ENCODE measurements around the gene FADS1.

- no peak for TF ChIP-seq GTF2I (CRISPR knock-in tag; conservative IDR thresholded peaks at IDR 0.05)
- no peak for TF ChIP-seq CTCF (IDR thresholded peaks at IDR 0.05)
- TF ChIP-seq SMAD3 (CRISPR knock-in tag; IDR thresholded peaks at IDR 0.05; ENCODE audit: borderline replicate concordance): no peak
- no peak for TF ChIP-seq ELF4 (CRISPR knock-in tag; IDR thresholded peaks at IDR 0.05; ENCODE audit: low read depth)
- TF ChIP-seq CREM (CRISPR knock-in tag; IDR thresholded peaks at IDR 0.05): no peak
- TF ChIP-seq AFF4 (CRISPR knock-in tag; IDR thresholded peaks at IDR 0.05; ENCODE audit: borderline replicate concordance): no peak
- no peak for TF ChIP-seq ZNF532 (CRISPR knock-in tag; IDR thresholded peaks at IDR 0.05; ENCODE audit: borderline replicate concordance)
- no peak for TF ChIP-seq NR2C2 (CRISPR knock-in tag; IDR thresholded peaks at IDR 0.05)
- TF ChIP-seq ZNF138 (CRISPR knock-in tag; conservative IDR thresholded peaks at IDR 0.05): no peak
- TF ChIP-seq MAX (CRISPR knock-in tag; IDR thresholded peaks at IDR 0.05): no peak; the same call in 1 of the 2 replicates
- TF ChIP-seq CBFB (CRISPR knock-in tag; IDR thresholded peaks at IDR 0.05; ENCODE audit: low read depth): no peak
- TF ChIP-seq AR (CRISPR knock-in tag; IDR thresholded peaks at IDR 0.05): no peak
Measured at GRCh38 chr11:61793083-61793828, 23.5 kb downstream of the FADS1 start.
